HepG2 (cell line): ENCODE data around the gene GEMIN2. TPM values are rescaled to one million over a fixed set of nuclear protein-coding genes. Genes with fewer than 3 reads are reported as not detected.

Experiments
- GFI1 ChIP-seq: sonication (generic); formaldehyde crosslinking; IDR thresholded peaks from 2 replicates; pipeline ENCODE4 v1.5.0; 2020; ENCODE audit warnings: missing genetic modification reagents, mild to moderate bottlenecking, borderline replicate concordance
- HMGXB3 ChIP-seq: sonication (generic); formaldehyde crosslinking; IDR thresholded peaks from 2 replicates; pipeline ENCODE4 v1.4.0; 2020; ENCODE audit warnings: missing genetic modification reagents, borderline replicate concordance
- NR2C2 ChIP-seq: sonication (generic); formaldehyde crosslinking; IDR thresholded peaks from 2 replicates; pipeline ENCODE4 v1.4.0; 2020; ENCODE audit warnings: missing genetic modification reagents, mild to moderate bottlenecking, moderate library complexity, borderline replicate concordance
- POLR2A ChIP-seq, 2 experiments: IDR thresholded peaks; 2 replicates each; pipeline ENCODE4 v1.6.1; 2011; ENCODE audit warnings: low read depth in 2 of 2, low read length in 2 of 2, mild to moderate bottlenecking in 1 of 2, moderate library complexity in 1 of 2; ENCODE audit not compliant: insufficient read depth in 1 of 2
- RAD21 ChIP-seq: fragments of 450-650 bp; formaldehyde crosslinking; IDR thresholded peaks from 2 replicates; pipeline ENCODE4 v1.5.0; 2020; ENCODE audit warnings: mild to moderate bottlenecking
- RXRA ChIP-seq: sonication (generic); formaldehyde crosslinking; IDR thresholded peaks from 2 replicates; pipeline ENCODE4 v1.5.1; 2020; ENCODE audit warnings: missing genetic modification reagents
- TBL1XR1 ChIP-seq: fragments of 150-350 bp; IDR thresholded peaks from 2 replicates; pipeline ENCODE4 v1.6.1; 2014; ENCODE audit warnings: borderline replicate concordance, low read length; ENCODE audit not compliant: partially characterized antibody
- ZBTB7B ChIP-seq: sonication (generic); formaldehyde crosslinking; IDR thresholded peaks from 2 replicates; pipeline ENCODE4 v1.4.0; 2020; ENCODE audit warnings: missing genetic modification reagents
- ZNF12 ChIP-seq: sonication (generic); formaldehyde crosslinking; IDR thresholded peaks from 2 replicates; pipeline ENCODE4 v1.5.0; 2020; ENCODE audit warnings: missing genetic modification reagents
- ZNF33B ChIP-seq: sonication (generic); formaldehyde crosslinking; IDR thresholded peaks from 2 replicates; pipeline ENCODE4 v1.5.1; 2020; ENCODE audit warnings: mild to moderate bottlenecking, missing genetic modification reagents
- ZNF552 ChIP-seq: sonication (generic); formaldehyde crosslinking; IDR thresholded peaks from 2 replicates; pipeline ENCODE4 v1.9.0; 2022; ENCODE audit warnings: missing genetic modification reagents, mild to moderate bottlenecking, borderline replicate concordance
- ZNF572 ChIP-seq: sonication (generic); formaldehyde crosslinking; IDR thresholded peaks from 2 replicates; pipeline ENCODE4 v1.5.1; 2020; ENCODE audit warnings: mild to moderate bottlenecking, missing genetic modification reagents
- ZNF761 ChIP-seq: sonication (generic); formaldehyde crosslinking; conservative IDR thresholded peaks from 2 replicates; pipeline ENCODE4 v1.4.0; 2020; ENCODE audit warnings: mild to moderate bottlenecking, missing genetic modification reagents
- ZSCAN29 ChIP-seq: sonication (generic); formaldehyde crosslinking; conservative IDR thresholded peaks from 2 replicates; pipeline ENCODE4 v1.4.0; 2020; ENCODE audit warnings: mild to moderate bottlenecking, missing genetic modification reagents
- ZSCAN9 ChIP-seq: IDR thresholded peaks from 2 replicates; pipeline ENCODE4 v1.6.1; 2016; ENCODE audit warnings: borderline replicate concordance
- polyA plus RNA-seq, 8 experiments: library from polyadenylated mRNA; depleted of rRNA in 3 of 8; stranded (reverse) in 7 of 8; unstranded in 1 of 8; fragments of >200 nt; fragmentation: Illumina TruSeq in 4 of 8; extraction: Trizol in 4 of 8; gene quantifications; 2 replicates each; pipeline versions ENCODE4 v1.2.1 to v1.2.3, GENCODE V29; 2011 to 2016; ENCODE audit warnings: low read depth in 4 of 8, missing spikeins in 1 of 8, mixed read lengths in 1 of 8; ENCODE audit not compliant: insufficient read depth in 1 of 8
- total RNA-seq, 5 experiments: library from RNA; depleted of rRNA; stranded (reverse); fragments of >200 nt; fragmentation: Illumina TruSeq; extraction: Trizol; gene quantifications; 2 replicates each; pipeline ENCODE4 v1.2.3, GENCODE V29; 2016; ENCODE audit warnings: low read depth in 1 of 5
- TF ChIP-seq, protein P1 (sequence below): sonication (generic); formaldehyde crosslinking; IDR thresholded peaks from 2 replicates; pipeline ENCODE4 v1.4.0; 2020; ENCODE audit warnings: missing genetic modification reagents
- TF ChIP-seq, protein P2 (sequence below): IDR thresholded peaks from 2 replicates; pipeline ENCODE4 v1.6.1; 2012; ENCODE audit warnings: low read depth, low read length, improper control_type of control experiment

Gene GEMIN2
- total and polyA plus RNA-seq, 2 of the 13 experiments (the other 11 are each of a cell fraction or from before 2014, with no cell fraction given), result 54.8 to 110 TPM

- TF ChIP-seq ZNF552 (0 out of 2 replicates have a peak, but pooled peaks have one; percentile 43), RXRA (CRISPR knock-in tag) (no peak), ZBTB7B (CRISPR knock-in tag) (no peak), ZNF33B (CRISPR knock-in tag) (no peak), ZNF761 (CRISPR knock-in tag) (no peak), NR2C2 (CRISPR knock-in tag) (no peak), RAD21 (CRISPR knock-in tag) (no peak), GFI1 (CRISPR knock-in tag) (no peak), HMGXB3 (CRISPR knock-in tag) (no peak), ZNF572 (CRISPR knock-in tag) (no peak), ZSCAN9 (CRISPR knock-in tag) (no peak), ZNF12 (CRISPR knock-in tag) (no peak), ZSCAN29 (CRISPR knock-in tag) (no peak), TBL1XR1 (no peak), POLR2A (IDR thresholded peaks at IDR 0.05; ENCODE audit: insufficient read depth in 1 of 2, low read depth in 2 of 2, low read length in 2 of 2) (no peak)
- TF ChIP-seq, protein P1, sequence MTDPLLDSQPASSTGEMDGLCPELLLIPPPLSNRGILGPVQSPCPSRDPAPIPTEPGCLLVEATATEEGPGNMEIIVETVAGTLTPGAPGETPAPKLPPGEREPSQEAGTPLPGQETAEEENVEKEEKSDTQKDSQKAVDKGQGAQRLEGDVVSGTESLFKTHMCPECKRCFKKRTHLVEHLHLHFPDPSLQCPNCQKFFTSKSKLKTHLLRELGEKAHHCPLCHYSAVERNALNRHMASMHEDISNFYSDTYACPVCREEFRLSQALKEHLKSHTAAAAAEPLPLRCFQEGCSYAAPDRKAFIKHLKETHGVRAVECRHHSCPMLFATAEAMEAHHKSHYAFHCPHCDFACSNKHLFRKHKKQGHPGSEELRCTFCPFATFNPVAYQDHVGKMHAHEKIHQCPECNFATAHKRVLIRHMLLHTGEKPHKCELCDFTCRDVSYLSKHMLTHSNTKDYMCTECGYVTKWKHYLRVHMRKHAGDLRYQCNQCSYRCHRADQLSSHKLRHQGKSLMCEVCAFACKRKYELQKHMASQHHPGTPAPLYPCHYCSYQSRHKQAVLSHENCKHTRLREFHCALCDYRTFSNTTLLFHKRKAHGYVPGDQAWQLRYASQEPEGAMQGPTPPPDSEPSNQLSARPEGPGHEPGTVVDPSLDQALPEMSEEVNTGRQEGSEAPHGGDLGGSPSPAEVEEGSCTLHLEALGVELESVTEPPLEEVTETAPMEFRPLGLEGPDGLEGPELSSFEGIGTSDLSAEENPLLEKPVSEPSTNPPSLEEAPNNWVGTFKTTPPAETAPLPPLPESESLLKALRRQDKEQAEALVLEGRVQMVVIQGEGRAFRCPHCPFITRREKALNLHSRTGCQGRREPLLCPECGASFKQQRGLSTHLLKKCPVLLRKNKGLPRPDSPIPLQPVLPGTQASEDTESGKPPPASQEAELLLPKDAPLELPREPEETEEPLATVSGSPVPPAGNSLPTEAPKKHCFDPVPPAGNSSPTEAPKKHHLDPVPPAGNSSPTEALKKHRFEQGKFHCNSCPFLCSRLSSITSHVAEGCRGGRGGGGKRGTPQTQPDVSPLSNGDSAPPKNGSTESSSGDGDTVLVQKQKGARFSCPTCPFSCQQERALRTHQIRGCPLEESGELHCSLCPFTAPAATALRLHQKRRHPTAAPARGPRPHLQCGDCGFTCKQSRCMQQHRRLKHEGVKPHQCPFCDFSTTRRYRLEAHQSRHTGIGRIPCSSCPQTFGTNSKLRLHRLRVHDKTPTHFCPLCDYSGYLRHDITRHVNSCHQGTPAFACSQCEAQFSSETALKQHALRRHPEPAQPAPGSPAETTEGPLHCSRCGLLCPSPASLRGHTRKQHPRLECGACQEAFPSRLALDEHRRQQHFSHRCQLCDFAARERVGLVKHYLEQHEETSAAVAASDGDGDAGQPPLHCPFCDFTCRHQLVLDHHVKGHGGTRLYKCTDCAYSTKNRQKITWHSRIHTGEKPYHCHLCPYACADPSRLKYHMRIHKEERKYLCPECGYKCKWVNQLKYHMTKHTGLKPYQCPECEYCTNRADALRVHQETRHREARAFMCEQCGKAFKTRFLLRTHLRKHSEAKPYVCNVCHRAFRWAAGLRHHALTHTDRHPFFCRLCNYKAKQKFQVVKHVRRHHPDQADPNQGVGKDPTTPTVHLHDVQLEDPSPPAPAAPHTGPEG, result no peak
- TF ChIP-seq, protein P2, sequence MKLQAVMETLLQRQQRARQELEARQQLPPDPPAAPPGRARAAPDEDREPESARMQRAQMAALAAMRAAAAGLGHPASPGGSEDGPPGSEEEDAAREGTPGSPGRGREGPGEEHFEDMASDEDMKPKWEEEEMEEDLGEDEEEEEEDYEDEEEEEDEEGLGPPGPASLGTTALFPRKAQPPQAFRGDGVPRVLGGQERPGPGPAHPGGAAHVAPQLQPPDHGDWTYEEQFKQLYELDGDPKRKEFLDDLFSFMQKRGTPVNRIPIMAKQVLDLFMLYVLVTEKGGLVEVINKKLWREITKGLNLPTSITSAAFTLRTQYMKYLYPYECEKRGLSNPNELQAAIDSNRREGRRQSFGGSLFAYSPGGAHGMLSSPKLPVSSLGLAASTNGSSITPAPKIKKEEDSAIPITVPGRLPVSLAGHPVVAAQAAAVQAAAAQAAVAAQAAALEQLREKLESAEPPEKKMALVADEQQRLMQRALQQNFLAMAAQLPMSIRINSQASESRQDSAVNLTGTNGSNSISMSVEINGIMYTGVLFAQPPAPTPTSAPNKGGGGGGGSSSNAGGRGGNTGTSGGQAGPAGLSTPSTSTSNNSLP, result no peak
Measured at GRCh38 chr14:39177168-39177545, 63.0 kb downstream of the GEMIN2 start (continued).
